Astrocyte (in vitro differentiated cells and primary cell): ENCODE results near the gene ATP2C2.

Source experiments
- EZH2 ChIP-seq: IDR thresholded peaks from 2 replicates; pipeline ENCODE4 v1.6.1; 2012; ENCODE audit warnings: mild to moderate bottlenecking, low read length, inconsistent platforms; ENCODE audit not compliant: insufficient read depth
- TF ChIP-seq, protein P1 (sequence below): IDR thresholded peaks from 2 replicates; pipeline ENCODE4 v1.5.1; 2011; ENCODE audit warnings: low read depth, mild to moderate bottlenecking, inconsistent platforms, low read length, moderate library complexity; ENCODE audit not compliant: insufficient read depth

GRCh38 chr16:84350685-84351400 is 17.5 kb upstream of the ATP2C2 start:
- TF ChIP-seq EZH2: no peak
- TF ChIP-seq, protein P1, sequence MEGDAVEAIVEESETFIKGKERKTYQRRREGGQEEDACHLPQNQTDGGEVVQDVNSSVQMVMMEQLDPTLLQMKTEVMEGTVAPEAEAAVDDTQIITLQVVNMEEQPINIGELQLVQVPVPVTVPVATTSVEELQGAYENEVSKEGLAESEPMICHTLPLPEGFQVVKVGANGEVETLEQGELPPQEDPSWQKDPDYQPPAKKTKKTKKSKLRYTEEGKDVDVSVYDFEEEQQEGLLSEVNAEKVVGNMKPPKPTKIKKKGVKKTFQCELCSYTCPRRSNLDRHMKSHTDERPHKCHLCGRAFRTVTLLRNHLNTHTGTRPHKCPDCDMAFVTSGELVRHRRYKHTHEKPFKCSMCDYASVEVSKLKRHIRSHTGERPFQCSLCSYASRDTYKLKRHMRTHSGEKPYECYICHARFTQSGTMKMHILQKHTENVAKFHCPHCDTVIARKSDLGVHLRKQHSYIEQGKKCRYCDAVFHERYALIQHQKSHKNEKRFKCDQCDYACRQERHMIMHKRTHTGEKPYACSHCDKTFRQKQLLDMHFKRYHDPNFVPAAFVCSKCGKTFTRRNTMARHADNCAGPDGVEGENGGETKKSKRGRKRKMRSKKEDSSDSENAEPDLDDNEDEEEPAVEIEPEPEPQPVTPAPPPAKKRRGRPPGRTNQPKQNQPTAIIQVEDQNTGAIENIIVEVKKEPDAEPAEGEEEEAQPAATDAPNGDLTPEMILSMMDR: no peak
